Stimulated activated naive CD4-positive, alpha-beta T cell treated with Interleukin-2 at 50 U/mL for 16 hours (primary cell): ENCODE measurements around the gene ENDOG.
A peak's percentile ranks its signal among the peaks of the same experiment; 100 is the strongest.
"Not testable (repeated sequence)": the region's sequence is repeated elsewhere in the genome, so short reads cannot be mapped to it uniquely, and the experiment has no call there.

Source experiments
- DNase-seq: peaks from one replicate; lab custom pipeline; 2025; lab: John Stamatoyannopoulos, UW

Gene ENDOG

GRCh38 chr9:128862401-128862851 lies 44.1 kb downstream of the ENDOG start:
- DNase-seq = no peak

- peak; percentile 77 for DNase-seq
Measured at GRCh38 chr9:128863647-128864046, 45.3 kb downstream of the ENDOG start.

- no peak for DNase-seq
Measured at GRCh38 chr9:128870128-128870940, 52.0 kb downstream of the ENDOG start.

DNA sequence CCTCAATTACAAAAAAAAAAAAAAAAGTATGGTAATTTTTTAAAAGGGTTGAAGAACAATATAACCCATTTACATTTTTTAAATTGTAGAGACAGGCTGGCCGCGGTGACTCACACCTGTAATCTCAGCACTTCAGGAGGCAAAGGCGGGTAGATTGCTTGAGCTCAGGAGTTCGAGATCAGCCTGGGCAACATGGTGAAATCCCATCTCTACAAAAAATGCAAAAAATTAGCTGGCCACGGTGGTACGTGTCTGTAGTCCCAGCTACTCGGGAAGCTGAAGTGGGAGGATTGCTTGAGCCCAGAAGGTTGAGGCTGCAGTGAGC lies 52.6 kb downstream of the ENDOG start:
- not testable (repeated sequence) for DNase-seq
